GM12865 (cell line): Measurements from ENCODE around the gene PKM.

Experiments used
- DNase-seq: peaks from one replicate; pipeline ENCODE4 v3.0.0; 2010; ENCODE audit warnings: low read depth
- H3K4me3 ChIP-seq: 2 replicates; pipeline ENCODE4 v1.5.1; 2011; ENCODE audit warnings: mild to moderate bottlenecking, low read depth, low read length, control low read depth
- CTCF ChIP-seq: IDR thresholded peaks from 2 replicates; pipeline ENCODE4 v1.5.1; 2011; ENCODE audit warnings: low read length, control low read depth, low read depth, inconsistent platforms; ENCODE audit not compliant: insufficient read depth; ENCODE audit errors: missing control alignments

PKM gene

GRCh38 chr15:72242775-72243370 lies 11.9 kb upstream of the PKM start:
- TF ChIP-seq CTCF, result no peak
- no peak overlapping the region for H3K4me3 ChIP-seq
- DNase-seq, result no peak

GRCh38 chr15:72239652-72240051 lies 8.7 kb upstream of the PKM start:
- DNase-seq, result no peak
- no peak for TF ChIP-seq CTCF
- no peak overlapping the region for H3K4me3 ChIP-seq

- DNase-seq, result no peak
- no peak overlapping the region for H3K4me3 ChIP-seq
- no peak for TF ChIP-seq CTCF
Observed at GRCh38 chr15:72238586-72238985, 7.6 kb upstream of the PKM start.

GRCh38 chr15:72237853-72238224 lies 6.8 kb upstream of the PKM start:
- DNase-seq, result no peak
- H3K4me3 ChIP-seq, result no peak overlapping the region
- TF ChIP-seq CTCF, result no peak

GRCh38 chr15:72237029-72237852 lies 6.3 kb upstream of the PKM start:
- H3K4me3 ChIP-seq, result peak overlapping the region; percentile 34
- DNase-seq, result peak; percentile 81
- no peak for TF ChIP-seq CTCF

- peak overlapping the region; percentile 34; the same call in 1 of the 2 replicates for H3K4me3 ChIP-seq
- DNase-seq, result no peak
- no peak for TF ChIP-seq CTCF
Observed at GRCh38 chr15:72236381-72237003, 5.5 kb upstream of the PKM start.
